ENCODE data around the gene ROBO1.

The ROBO1 gene

GRCh38 chr3:78912687-78913086 is 855.1 kb downstream of the ROBO1 start:
- Histone ChIP-seq H3K27ac (ENCODE audit: low read length) (no peak overlapping the region), H3K4me2 (ENCODE audit: insufficient read depth, low read length) (no peak overlapping the region), H3K27me3 (ENCODE audit: insufficient read depth, low read length, poor library complexity) (no peaks in the 10 kb centered on the region), H3K36me3 (ENCODE audit: insufficient read depth, low read length) (no peaks in the 10 kb centered on the region), H3K79me2 (ENCODE audit: insufficient read depth, low read length) (no peaks in the 10 kb centered on the region), H3K9me3 (ENCODE audit: insufficient read depth, low read length, severe bottlenecking) (no peaks in the 10 kb centered on the region), H3K4me1 (ENCODE audit: insufficient read depth, low read length) (no peaks in the 10 kb centered on the region), H3K9ac (ENCODE audit: low read depth, low read length) (no peak overlapping the region), H2AFZ (ENCODE audit: low read depth, low read length) (no peak overlapping the region), H4K20me1 (ENCODE audit: insufficient read depth, low read length) (no peaks in the 10 kb centered on the region), H3K4me3 (ENCODE audit: low read depth in 1 of 2, low read length in 2 of 2) (no peak overlapping the region)
- no peak for ATAC-seq (ENCODE audit: insufficient read depth, low read depth)
- no peak for TF ChIP-seq CTCF (IDR thresholded peaks at IDR 0.05; ENCODE audit: borderline replicate concordance, extremely low read depth, low read length, poor library complexity, severe bottlenecking)
- TF ChIP-seq EZH2 (IDR thresholded peaks at IDR 0.05; ENCODE audit: borderline replicate concordance, low read depth, low read length, severe bottlenecking), result no peak
- DNase-seq, result no peak

GRCh38 chr3:78912259-78912658 is 855.5 kb downstream of the ROBO1 start:
- Histone ChIP-seq H3K27me3 (ENCODE audit: insufficient read depth, low read length, poor library complexity) (no peaks in the 10 kb centered on the region), H4K20me1 (ENCODE audit: insufficient read depth, low read length) (no peaks in the 10 kb centered on the region), H2AFZ (ENCODE audit: low read depth, low read length) (no peak overlapping the region), H3K4me3 (ENCODE audit: low read depth in 1 of 2, low read length in 2 of 2) (no peak overlapping the region), H3K79me2 (ENCODE audit: insufficient read depth, low read length) (no peaks in the 10 kb centered on the region), H3K9ac (ENCODE audit: low read depth, low read length) (no peak overlapping the region), H3K9me3 (ENCODE audit: insufficient read depth, low read length, severe bottlenecking) (no peaks in the 10 kb centered on the region), H3K27ac (ENCODE audit: low read length) (no peak overlapping the region), H3K4me2 (ENCODE audit: insufficient read depth, low read length) (no peak overlapping the region), H3K4me1 (ENCODE audit: insufficient read depth, low read length) (no peaks in the 10 kb centered on the region), H3K36me3 (ENCODE audit: insufficient read depth, low read length) (no peaks in the 10 kb centered on the region)
- TF ChIP-seq CTCF (IDR thresholded peaks at IDR 0.05; ENCODE audit: borderline replicate concordance, extremely low read depth, low read length, poor library complexity, severe bottlenecking) (no peak), EZH2 (IDR thresholded peaks at IDR 0.05; ENCODE audit: borderline replicate concordance, low read depth, low read length, severe bottlenecking) (no peak)
- no peak for ATAC-seq (ENCODE audit: insufficient read depth, low read depth)
- no peak for DNase-seq

GRCh38 chr3:78911394-78911793 is 856.4 kb downstream of the ROBO1 start:
- no peak for ATAC-seq (ENCODE audit: insufficient read depth, low read depth)
- H3K27me3 ChIP-seq (ENCODE audit: insufficient read depth, low read length, poor library complexity), result no peaks in the 10 kb centered on the region
- H3K4me3 ChIP-seq (ENCODE audit: low read depth in 1 of 2, low read length in 2 of 2), result no peak overlapping the region
- no peaks in the 10 kb centered on the region for H4K20me1 ChIP-seq (ENCODE audit: insufficient read depth, low read length)
- no peaks in the 10 kb centered on the region for H3K9me3 ChIP-seq (ENCODE audit: insufficient read depth, low read length, severe bottlenecking)
- H3K4me2 ChIP-seq (ENCODE audit: insufficient read depth, low read length), result no peak overlapping the region
- no peaks in the 10 kb centered on the region for H3K4me1 ChIP-seq (ENCODE audit: insufficient read depth, low read length)
- H3K79me2 ChIP-seq (ENCODE audit: insufficient read depth, low read length), result no peaks in the 10 kb centered on the region
- H3K9ac ChIP-seq (ENCODE audit: low read depth, low read length), result no peak overlapping the region
- H2AFZ ChIP-seq (ENCODE audit: low read depth, low read length), result no peak overlapping the region
- no peak for TF ChIP-seq EZH2 (IDR thresholded peaks at IDR 0.05; ENCODE audit: borderline replicate concordance, low read depth, low read length, severe bottlenecking)
- no peak for TF ChIP-seq CTCF (IDR thresholded peaks at IDR 0.05; ENCODE audit: borderline replicate concordance, extremely low read depth, low read length, poor library complexity, severe bottlenecking)
- DNase-seq, result no peak
- no peak overlapping the region for H3K27ac ChIP-seq (ENCODE audit: low read length)
- no peaks in the 10 kb centered on the region for H3K36me3 ChIP-seq (ENCODE audit: insufficient read depth, low read length)

- TF ChIP-seq CTCF (IDR thresholded peaks at IDR 0.05; ENCODE audit: borderline replicate concordance, extremely low read depth, low read length, poor library complexity, severe bottlenecking) (no peak), EZH2 (IDR thresholded peaks at IDR 0.05; ENCODE audit: borderline replicate concordance, low read depth, low read length, severe bottlenecking) (no peak)
- Histone ChIP-seq H3K27me3 (ENCODE audit: insufficient read depth, low read length, poor library complexity) (no peaks in the 10 kb centered on the region), H3K4me2 (ENCODE audit: insufficient read depth, low read length) (no peak overlapping the region), H3K4me3 (ENCODE audit: low read depth in 1 of 2, low read length in 2 of 2) (no peak overlapping the region), H3K27ac (ENCODE audit: low read length) (no peak overlapping the region), H3K4me1 (ENCODE audit: insufficient read depth, low read length) (no peaks in the 10 kb centered on the region), H3K9ac (ENCODE audit: low read depth, low read length) (no peak overlapping the region), H4K20me1 (ENCODE audit: insufficient read depth, low read length) (no peaks in the 10 kb centered on the region), H3K9me3 (ENCODE audit: insufficient read depth, low read length, severe bottlenecking) (no peaks in the 10 kb centered on the region), H3K36me3 (ENCODE audit: insufficient read depth, low read length) (no peaks in the 10 kb centered on the region), H2AFZ (ENCODE audit: low read depth, low read length) (no peak overlapping the region), H3K79me2 (ENCODE audit: insufficient read depth, low read length) (no peaks in the 10 kb centered on the region)
- ATAC-seq (ENCODE audit: insufficient read depth, low read depth) (no peak), DNase-seq (no peak)
These were observed 859.6 kb downstream of the ROBO1 start for GRCh38 chr3:78908236-78908635.
